Colonic mucosa (tissue), 4 donors: ENCODE measurements around the gene GPR3. TPM values are rescaled to one million over a fixed set of nuclear protein-coding genes. Genes with fewer than 3 reads are reported as not detected.

Experiments used
- DNase-seq: peaks from one replicate; pipeline ENCODE4 v3.0.0-alpha.2; 2020
- H3K27ac ChIP-seq: fragments of 200-600 bp; one replicate; pipeline ENCODE4 v1.8.0; 2021
- H3K27me3 ChIP-seq: fragments of 200-600 bp; one replicate; pipeline ENCODE4 v1.8.0; 2021
- H3K36me3 ChIP-seq: fragments of 200-600 bp; one replicate; pipeline ENCODE4 v1.8.0; 2021
- H3K4me1 ChIP-seq: fragments of 200-600 bp; one replicate; pipeline ENCODE4 v1.8.0; 2021; ENCODE audit warnings: mild to moderate bottlenecking
- H3K4me3 ChIP-seq: fragments of 200-600 bp; one replicate; pipeline ENCODE4 v1.8.0; 2021
- H3K9ac ChIP-seq, 2 donors: one replicate each; pipeline ENCODE4 v1.7.0; 2013; ENCODE audit warnings: control low read depth in 2 of 2, low read depth in 2 of 2, low read length in 2 of 2
- H3K9me3 ChIP-seq: fragments of 200-600 bp; one replicate; pipeline ENCODE4 v1.8.0; 2021
- CTCF ChIP-seq: fragments of 200-600 bp; IDR thresholded peaks from one replicate; pipeline ENCODE4 v1.8.0; 2022; ENCODE audit warnings: antibody characterized with exemption, mild to moderate bottlenecking
- intact Hi-C: fragments of 100-400 bp; cut with DNase I; formaldehyde crosslinking; loops from one replicate; pipeline ENCODE4 v1.14.1; 2022
- total RNA-seq, 2 donors: library from RNA; stranded (reverse); fragmentation: NEBNext Ultra II Directional in 1 of 2; extraction: Animal tissue kit (Norgen Biotek cat#: 25700) in 1 of 2; gene quantifications; one replicate each; pipeline ENCODE4 v1.2.1, GENCODE V29; 2021
- donor health status: healthy.
- donor health status: DM: no; HTN: no; CAD: no.
- donor health status: DM: no; HTN: no; CAD: no.

Gene GPR3
- total RNA-seq, 2 donors from 2014 or later, result 0.32 to 0.49 TPM

GRCh38 chr1:27351541-27352107 is 40.8 kb upstream of the GPR3 start:
- H3K4me3 ChIP-seq, result peak overlapping the region; percentile 2
- H3K9me3 ChIP-seq, result no peaks in the 10 kb centered on the region
- no peaks in the 10 kb centered on the region for H3K27me3 ChIP-seq
- no peaks in the 10 kb centered on the region for H3K36me3 ChIP-seq
- H3K27ac ChIP-seq, result no peak overlapping the region
- DNase-seq, result no peak
- peak overlapping the region in 1 of 2 donors; percentile 27 for H3K9ac ChIP-seq
- no peak for TF ChIP-seq CTCF
- peaks cover 16% of the 10 kb centered on the region for H3K4me1 ChIP-seq
- intact Hi-C loops, result no loop called here

GRCh38 chr1:27353166-27353565 is 39.3 kb upstream of the GPR3 start:
- H3K4me1 ChIP-seq, result peaks cover 27% of the 10 kb centered on the region
- H3K9me3 ChIP-seq, result no peaks in the 10 kb centered on the region
- no peak overlapping the region for H3K4me3 ChIP-seq
- no peak overlapping the region for H3K9ac ChIP-seq
- H3K27me3 ChIP-seq, result no peaks in the 10 kb centered on the region
- no peaks in the 10 kb centered on the region for H3K36me3 ChIP-seq
- no peak for TF ChIP-seq CTCF
- intact Hi-C loops, result no loop called here
- H3K27ac ChIP-seq, result no peak overlapping the region
- no peak for DNase-seq

GRCh38 chr1:27353629-27354028 is 38.8 kb upstream of the GPR3 start:
- no peak overlapping the region for H3K9ac ChIP-seq
- no peak for DNase-seq
- no peaks in the 10 kb centered on the region for H3K27me3 ChIP-seq
- TF ChIP-seq CTCF, result no peak
- no peak overlapping the region for H3K27ac ChIP-seq
- H3K9me3 ChIP-seq, result no peaks in the 10 kb centered on the region
- no peaks in the 10 kb centered on the region for H3K36me3 ChIP-seq
- peaks cover 27% of the 10 kb centered on the region for H3K4me1 ChIP-seq
- no peak overlapping the region for H3K4me3 ChIP-seq
- intact Hi-C loops, result no loop called here

GRCh38 chr1:27355683-27356082 is 36.7 kb upstream of the GPR3 start:
- intact Hi-C loops, result no loop called here
- H3K4me1 ChIP-seq, result peaks cover 19% of the 10 kb centered on the region

GRCh38 chr1:27356277-27356618 is 36.2 kb upstream of the GPR3 start:
- intact Hi-C loops, result no loop called here
- no peak overlapping the region for H3K27ac ChIP-seq

More at GRCh38 chr1:27355683-27356082, 36.7 kb upstream of the GPR3 start:
- no peak overlapping the region for H3K4me3 ChIP-seq
- H3K9me3 ChIP-seq, result no peaks in the 10 kb centered on the region
- no peak for DNase-seq
- no peak overlapping the region for H3K9ac ChIP-seq
- H3K27me3 ChIP-seq, result no peaks in the 10 kb centered on the region
- no peak for TF ChIP-seq CTCF
- no peaks in the 10 kb centered on the region for H3K36me3 ChIP-seq
- H3K27ac ChIP-seq, result no peak overlapping the region

More at GRCh38 chr1:27356277-27356618, 36.2 kb upstream of the GPR3 start:
- TF ChIP-seq CTCF, result no peak
- Histone ChIP-seq H3K4me3 (no peak overlapping the region), H3K36me3 (no peaks in the 10 kb centered on the region), H3K4me1 (peaks cover 14% of the 10 kb centered on the region), H3K27me3 (no peaks in the 10 kb centered on the region), H3K9me3 (no peaks in the 10 kb centered on the region), H3K9ac (no peak overlapping the region)
- no peak for DNase-seq
